Activated CD8-positive, alpha-beta memory T cell treated with anti-CD3 and anti-CD28 coated beads for 36 hours (primary cell): ENCODE data around the gene SECISBP2. TPM values are rescaled to one million over a fixed set of nuclear protein-coding genes. Genes with fewer than 3 reads are reported as not detected.
"Not testable (repeated sequence)": the region's sequence is repeated elsewhere in the genome, so short reads cannot be mapped to it uniquely, and the experiment has no call there.

ENCODE experiments used
- CTCF ChIA-PET: fragments of 350-600 bp; sonication (Branson Sonifier 250); formaldehyde crosslinking; loops from one replicate; lab custom pipeline; 2021; ENCODE audit warnings: antibody characterized with exemption; lab: Charles Lee
- POLR2A ChIA-PET: fragments of 350-600 bp; sonication (Branson Sonifier 250); formaldehyde crosslinking; loops from one replicate; lab custom pipeline; 2021; ENCODE audit warnings: antibody characterized with exemption; lab: Charles Lee
- total RNA-seq, 2 experiments: library from RNA; stranded (reverse); gene quantifications; one replicate each; pipeline ENCODE4 v1.2.3, GENCODE V29; 2021

SECISBP2 gene, protein sequence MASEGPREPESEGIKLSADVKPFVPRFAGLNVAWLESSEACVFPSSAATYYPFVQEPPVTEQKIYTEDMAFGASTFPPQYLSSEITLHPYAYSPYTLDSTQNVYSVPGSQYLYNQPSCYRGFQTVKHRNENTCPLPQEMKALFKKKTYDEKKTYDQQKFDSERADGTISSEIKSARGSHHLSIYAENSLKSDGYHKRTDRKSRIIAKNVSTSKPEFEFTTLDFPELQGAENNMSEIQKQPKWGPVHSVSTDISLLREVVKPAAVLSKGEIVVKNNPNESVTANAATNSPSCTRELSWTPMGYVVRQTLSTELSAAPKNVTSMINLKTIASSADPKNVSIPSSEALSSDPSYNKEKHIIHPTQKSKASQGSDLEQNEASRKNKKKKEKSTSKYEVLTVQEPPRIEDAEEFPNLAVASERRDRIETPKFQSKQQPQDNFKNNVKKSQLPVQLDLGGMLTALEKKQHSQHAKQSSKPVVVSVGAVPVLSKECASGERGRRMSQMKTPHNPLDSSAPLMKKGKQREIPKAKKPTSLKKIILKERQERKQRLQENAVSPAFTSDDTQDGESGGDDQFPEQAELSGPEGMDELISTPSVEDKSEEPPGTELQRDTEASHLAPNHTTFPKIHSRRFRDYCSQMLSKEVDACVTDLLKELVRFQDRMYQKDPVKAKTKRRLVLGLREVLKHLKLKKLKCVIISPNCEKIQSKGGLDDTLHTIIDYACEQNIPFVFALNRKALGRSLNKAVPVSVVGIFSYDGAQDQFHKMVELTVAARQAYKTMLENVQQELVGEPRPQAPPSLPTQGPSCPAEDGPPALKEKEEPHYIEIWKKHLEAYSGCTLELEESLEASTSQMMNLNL
- total RNA-seq, result 10 to 100 TPM; 35.0 to 36.5 TPM

DNA sequence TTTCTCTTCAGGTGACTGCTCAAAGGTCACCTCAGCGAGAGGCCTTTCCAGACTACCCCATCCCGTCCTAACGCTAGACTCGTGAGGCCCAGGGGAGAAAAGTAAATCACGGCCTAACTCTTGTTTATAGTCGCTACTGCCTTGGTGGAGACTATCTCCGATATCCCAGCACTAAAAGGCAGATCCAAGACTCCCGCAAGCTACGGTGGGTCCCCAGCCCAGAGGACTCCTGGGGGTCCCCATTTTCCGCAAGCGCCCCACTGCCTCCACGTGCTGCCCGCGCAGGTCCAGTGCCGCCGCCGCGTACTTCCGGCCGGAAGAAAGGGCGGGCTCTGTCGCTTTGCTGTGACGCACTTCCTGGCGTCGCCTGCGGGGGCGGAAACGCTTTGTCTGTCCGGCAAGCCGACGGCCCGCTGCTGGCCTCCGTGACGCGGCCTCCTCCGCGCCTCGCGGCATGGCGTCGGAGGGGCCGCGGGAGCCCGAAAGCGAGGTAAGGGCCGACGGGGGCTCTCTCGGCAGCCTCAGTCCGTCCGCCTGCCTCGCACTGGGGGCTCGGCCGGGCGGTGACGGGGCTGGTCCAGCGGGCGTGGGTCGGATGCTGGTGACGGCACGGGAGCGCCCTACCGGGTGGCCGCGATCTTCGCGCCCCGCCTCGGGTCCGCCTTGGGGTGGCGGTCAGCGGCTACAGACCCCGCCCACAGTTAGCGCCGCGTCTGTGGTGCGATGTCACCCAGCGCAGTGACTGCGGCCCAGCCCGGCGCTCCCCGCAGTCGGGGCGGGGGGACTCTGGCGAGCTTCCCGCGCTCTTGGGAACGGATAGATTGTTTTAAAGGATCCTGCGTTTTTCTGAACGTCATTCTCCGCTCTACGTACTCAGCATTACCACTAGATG, at the start of gene SECISBP2:
Gene SECISBP2 (plus strand): TSS at position 378 of the 892 bp plus-strand sequence. CDS start 77 bp downstream, at position 455.
- ChIA-PET CTCF (interaction anchor here (0.6 kb wide), 1 partner anchor 221 kb away, joined by 3 read pairs; no protein-coding TSS in a partner anchor), POLR2A (interaction anchor here (0.7 to 1.0 kb wide), 4 partner anchors 8 to 204 kb away, joined by 3 read pairs; no protein-coding TSS in a partner anchor)

DNA sequence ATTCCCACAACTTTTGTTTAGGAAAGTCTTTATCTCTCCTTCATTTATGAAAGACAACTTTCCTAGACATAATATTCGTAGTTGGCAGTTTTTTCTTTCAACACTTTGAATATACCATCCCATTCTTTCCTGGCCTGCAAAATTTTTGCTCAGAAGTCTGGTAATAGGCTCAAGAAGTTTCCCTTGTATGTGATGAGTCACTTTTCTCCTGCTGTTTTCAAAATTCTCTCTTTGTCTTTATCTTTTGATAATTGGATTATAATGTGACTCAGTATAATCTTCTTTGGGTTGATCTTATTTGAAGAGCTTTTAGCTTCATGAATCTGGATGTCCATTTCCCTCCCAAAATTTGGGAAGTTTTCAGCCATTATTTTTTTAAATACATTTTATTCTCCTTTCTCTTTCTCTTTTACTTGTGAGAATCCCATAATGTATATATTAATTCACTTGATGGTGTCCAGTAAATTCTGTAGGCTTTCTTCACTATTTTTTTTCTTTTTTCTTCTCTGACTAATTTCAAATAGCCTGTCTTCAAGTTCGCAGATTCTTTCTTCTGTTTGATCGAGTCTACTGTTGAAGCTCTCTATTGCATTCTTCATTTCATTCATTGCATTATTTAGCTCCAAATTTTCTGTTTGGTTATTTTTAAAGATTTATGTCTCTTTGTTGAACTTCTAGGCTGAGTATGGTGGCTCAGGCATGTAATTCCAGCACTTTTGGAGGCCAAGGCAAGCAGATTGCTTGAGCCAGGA, 44.6 kb upstream of the SECISBP2 start:
- ChIA-PET POLR2A (no interaction called here), CTCF (no interaction called here)

DNA sequence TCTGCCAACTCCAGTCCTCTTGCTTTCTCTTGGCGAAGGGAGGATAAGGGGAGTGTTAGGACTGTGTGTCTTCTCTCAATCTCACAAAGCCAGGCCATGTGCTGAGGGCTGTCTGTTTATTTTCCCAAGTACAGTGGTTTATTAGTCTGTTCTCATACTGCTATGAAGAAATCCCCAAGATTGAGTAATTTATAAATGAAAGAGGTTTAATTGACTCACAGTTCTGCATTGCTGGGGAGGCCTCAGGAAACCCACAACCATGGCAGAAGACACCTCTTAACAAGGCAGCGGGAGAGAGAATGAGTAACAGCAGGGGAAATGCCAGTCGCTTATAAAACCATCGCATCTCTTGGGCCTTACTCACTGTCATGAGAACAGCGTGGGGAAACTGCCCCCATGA, 43.5 kb upstream of the SECISBP2 start:
- ChIA-PET CTCF (no interaction called here), POLR2A (no interaction called here)

DNA sequence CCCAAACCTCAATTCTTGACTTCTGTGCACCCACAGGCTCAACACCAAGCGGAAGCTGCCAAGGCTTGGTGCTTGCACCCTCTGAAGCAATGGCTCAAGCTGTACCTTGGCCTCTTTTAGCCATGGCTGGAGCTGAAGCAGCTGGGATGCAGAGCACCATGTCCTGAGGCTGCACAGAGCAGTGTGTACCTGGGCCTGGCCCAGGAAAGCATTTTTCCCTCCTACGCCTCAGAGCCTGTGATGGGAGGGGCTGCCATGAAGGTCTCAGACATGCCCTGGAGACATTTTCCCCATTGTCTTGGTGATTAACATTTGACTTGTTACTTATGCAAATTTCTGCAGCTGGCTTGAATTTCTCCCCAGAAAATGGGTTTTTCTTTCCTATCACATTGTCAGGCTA, 42.3 kb upstream of the SECISBP2 start:
- POLR2A ChIA-PET, CTCF ChIA-PET: not testable (repeated sequence)

DNA sequence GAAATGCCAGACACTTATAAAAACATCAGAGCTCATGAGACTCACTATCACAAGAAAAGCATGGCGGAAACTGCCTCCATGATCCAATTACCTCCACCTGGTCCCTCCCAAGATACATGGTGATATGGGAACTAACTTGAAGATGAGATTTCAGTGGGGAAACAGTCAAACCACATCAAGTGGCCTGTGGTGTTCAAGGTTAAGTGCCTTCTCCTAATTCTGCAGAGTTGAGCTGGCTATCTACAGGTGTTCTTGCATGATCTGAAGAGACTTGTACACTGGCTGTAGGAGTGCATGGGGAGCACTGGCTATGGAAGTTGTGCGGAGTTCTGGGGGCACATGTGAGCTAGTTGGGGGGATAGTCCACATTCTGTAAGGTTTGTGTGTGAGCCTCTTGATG, 41.3 kb upstream of the SECISBP2 start:
- ChIA-PET CTCF (no interaction called here), POLR2A (no interaction called here)

DNA sequence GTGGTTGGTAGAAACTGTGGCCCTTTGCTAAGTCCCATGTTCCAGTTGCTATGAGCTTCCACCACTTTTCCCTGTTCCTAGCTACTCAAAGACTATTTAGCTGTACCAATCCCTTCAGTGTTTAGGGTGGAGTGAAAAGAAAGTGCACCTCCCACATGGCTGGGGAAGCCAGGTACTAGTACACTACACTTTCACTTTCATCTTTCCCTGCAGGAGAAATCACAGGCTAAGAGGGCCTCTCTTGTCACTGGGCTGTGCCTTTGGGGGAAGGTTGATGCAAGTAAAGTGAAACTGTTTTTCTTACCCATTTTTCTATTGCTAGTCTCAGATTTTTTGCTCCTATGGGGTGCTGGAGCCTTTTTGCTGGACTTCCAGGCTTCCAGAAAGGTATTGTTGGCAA, 40.8 kb upstream of the SECISBP2 start:
- ChIA-PET POLR2A (no interaction called here), CTCF (no interaction called here)

DNA sequence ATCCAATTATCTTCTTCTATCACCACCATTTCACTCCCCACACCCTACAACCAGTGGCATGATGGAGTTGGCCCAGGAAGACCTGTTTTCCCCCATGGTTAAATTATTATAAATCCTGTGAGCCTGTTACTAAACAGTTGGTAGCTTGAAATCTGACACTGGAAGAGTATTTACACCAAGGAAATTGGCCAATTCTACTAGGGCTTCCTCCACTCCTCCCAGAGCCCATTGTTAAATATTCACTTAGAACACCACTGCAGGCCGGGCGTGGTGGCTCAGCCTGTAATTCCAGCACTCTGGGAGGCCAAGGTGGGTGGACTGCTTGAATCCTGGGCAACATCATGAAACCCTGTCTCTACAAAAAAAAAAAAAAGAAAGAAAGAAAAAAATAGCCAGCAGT, 39.7 kb upstream of the SECISBP2 start:
- CTCF ChIA-PET, result interaction anchor here (0.6 to 1.5 kb wide), 4 partner anchors 12 to 687 kb away, joined by 3 to 5 read pairs (median 3); no protein-coding TSS in a partner anchor
- POLR2A ChIA-PET, result no interaction called here

DNA sequence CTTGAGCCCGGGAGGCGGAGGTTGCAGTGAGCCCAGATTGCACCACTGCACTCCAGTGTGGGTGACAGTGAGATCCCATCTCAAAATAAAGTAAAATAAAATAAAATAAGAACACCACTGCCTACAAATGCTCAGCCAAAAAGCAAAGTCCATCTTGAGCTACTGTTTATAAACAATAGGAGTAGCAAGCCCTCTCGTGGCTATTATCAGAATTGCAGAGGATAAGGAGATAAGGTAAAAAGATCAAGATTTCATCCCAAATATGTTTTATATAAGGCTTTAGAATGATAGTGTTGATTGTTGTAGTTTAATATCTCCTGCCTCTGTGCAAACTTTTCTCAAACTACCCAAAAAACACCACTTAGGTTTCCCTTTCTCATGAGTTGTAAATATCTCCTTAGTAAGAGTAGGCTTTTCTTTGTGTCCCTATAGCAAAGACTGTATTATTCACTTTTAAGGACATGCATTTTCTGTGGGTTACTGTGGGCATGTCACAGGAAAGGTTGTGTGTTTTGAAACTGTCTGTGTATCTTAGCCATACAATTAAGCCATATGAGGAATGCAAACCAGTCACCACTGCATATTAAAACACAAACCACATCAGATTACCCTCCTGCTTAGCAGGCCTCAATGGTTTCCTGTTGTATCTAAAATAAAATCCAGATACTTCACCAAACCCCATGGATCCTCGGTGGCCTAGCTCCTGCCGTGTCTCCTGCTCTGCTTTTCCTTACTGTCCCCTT, 39.1 kb upstream of the SECISBP2 start:
- CTCF ChIA-PET, result interaction anchor here (0.7 to 1.5 kb wide), 3 partner anchors 13 to 687 kb away, joined by 3 read pairs; no protein-coding TSS in a partner anchor
- POLR2A ChIA-PET, result no interaction called here

DNA sequence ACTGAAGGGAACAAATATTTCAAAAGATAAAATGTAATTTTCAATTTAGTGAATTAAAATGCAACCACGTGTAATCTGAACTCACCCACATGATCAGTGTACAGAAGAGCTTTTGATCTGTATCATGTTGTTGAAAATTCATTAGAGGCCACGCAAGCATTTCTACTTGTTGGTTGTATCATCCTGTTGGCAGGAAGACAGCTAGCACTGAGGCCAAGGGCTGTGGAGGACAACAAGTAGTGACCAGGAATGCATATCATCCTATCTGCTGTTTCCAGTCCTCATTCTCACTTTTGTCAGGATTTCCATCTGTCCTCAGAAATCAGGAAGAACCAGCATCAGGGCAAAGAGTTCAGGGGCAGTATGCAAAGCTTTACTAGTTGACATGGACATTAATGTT, 37.2 kb upstream of the SECISBP2 start:
- ChIA-PET CTCF (no interaction called here), POLR2A (no interaction called here)

DNA sequence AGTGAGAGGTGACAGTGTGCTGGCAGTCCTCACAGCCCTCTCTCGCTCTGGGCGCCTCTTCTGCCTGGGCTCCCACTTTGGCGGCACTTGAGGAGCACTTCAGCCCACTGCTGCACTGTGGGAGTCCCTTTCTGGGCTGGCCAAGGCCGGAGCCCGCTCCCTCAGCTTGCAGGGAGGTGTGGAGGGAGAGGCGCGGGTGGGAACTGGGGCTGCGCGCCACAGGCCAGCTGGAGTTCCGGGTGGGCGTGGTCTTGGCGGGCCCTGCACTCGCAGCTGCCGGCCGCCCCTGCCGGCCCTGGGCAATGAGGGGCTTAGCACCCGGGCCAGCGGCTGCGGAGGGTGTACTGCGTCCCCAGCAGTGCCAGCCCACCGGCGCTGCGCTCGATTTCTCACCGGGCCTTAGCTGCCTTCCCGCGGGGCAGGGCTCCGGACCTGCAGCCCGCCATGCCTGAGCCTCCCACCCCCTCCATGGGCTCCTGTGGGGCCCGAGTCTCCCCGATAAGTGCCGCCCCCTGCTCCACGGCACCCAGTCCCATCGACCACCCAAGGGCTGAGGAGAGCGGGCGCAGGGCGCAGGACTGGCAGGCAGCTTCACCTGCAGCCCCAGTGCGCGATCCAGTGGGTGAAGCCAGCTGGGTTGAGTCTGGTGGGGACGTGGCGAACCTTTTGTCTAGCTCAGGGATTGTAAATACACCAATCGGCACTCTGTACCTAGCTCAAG, 35.9 kb upstream of the SECISBP2 start:
- CTCF ChIA-PET, POLR2A ChIA-PET: not testable (repeated sequence)

DNA sequence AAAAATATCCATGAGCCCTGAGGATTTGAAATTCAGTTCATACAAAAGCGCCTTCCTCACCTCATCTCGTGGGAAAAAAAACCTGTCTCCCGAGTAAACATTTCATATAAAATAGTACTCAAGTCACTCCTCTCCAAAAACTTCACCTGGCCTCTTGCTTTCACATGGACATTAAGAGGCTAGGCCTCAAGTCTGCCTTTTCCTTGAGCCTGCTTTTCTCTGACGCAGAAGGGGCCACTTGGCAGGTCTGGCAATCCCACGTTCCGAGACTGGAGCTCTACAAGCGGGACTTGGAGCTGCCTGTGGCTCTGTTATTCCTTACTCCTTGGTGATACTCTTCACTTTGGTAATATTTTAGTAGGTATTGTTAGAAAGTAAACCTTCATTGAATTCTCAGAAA, 34.2 kb upstream of the SECISBP2 start:
- ChIA-PET CTCF (interaction anchor here (0.6 kb wide), 1 partner anchor 12 kb away, joined by 3 read pairs; no protein-coding TSS in a partner anchor), POLR2A (no interaction called here)

DNA sequence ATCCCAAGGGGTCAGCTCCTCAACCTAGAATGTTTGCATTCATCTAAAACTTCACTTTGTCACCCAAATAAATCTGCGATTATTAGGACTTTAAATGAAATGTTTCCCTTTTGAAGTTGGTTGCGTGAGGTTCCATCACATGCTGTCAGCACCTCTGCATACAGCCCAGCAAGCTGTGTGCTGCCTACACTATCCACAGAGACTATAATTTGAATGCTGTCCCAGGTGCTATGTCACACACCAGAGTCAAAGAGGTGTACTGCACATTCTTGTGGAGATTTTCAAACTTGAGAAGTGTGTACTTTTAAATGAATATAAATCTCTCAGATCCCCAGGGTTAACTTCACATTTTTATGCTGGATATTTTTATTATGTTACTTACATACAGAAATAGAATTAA, 26.6 kb upstream of the SECISBP2 start:
- CTCF ChIA-PET, result no interaction called here
- POLR2A ChIA-PET, result no interaction called here

DNA sequence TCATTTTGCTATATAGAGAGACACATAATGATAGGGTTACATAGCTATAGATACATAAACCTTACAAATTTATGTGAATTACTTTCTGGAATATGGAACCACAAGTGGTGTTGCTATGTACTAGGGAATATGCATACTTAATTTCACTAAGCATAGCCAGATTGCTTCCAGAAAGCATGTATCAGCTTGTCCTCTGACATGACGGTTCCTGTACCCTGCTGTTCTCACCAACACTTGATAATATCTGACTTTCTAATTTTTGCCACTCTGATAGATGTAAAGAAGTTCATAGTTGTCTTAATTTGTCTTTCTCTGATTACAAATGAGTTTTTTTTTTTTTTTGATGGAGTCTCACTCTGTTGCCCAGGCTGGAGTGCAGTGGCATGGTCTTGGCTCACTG, 25.3 kb upstream of the SECISBP2 start:
- CTCF ChIA-PET, result interaction anchor here (0.6 kb wide), 1 partner anchor 219 kb away, joined by 4 read pairs; no protein-coding TSS in a partner anchor

DNA sequence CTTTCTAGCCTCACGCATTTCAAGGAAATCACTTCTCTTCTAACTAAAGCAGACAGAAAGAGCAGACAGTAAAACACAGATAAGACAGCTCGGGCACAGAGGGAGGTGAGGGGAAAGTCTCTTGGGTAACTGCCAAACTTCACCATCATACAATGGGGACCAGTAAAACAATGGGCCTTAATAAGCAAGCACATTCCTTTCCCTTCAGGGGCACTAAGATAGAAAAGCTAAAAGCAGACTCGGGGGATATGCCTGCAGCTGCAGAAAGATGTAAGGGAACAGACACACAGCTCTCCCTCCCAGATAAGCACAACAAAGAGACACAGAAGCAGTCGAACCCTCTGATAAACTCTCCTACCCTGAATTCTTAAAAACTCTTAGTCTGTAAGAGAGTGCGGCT, 22.9 kb upstream of the SECISBP2 start:
- ChIA-PET CTCF (no interaction called here), POLR2A (no interaction called here)

More for the DNA sequence above, 25.3 kb upstream of the SECISBP2 start:
- POLR2A ChIA-PET, result no interaction called here

DNA sequence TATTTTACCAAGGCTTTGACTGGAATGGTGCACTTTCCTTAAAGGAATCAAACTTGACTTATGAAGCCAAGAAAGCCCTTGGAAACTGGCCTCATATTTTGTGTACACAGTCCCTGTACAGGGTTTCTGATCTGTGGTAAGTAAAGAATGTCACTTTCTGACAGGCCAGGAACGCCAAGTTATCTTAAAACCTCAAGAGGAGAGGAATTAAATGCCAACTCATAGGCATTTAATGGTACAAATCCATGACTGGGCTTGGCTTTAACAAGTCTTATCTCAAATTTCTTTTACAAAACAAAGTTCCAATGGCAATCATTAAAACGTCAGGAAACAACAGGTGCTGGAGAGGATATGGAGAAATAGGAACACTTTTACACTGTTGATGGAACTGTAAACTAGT, 16.3 kb upstream of the SECISBP2 start:
- POLR2A ChIA-PET, CTCF ChIA-PET: not testable (repeated sequence)

DNA sequence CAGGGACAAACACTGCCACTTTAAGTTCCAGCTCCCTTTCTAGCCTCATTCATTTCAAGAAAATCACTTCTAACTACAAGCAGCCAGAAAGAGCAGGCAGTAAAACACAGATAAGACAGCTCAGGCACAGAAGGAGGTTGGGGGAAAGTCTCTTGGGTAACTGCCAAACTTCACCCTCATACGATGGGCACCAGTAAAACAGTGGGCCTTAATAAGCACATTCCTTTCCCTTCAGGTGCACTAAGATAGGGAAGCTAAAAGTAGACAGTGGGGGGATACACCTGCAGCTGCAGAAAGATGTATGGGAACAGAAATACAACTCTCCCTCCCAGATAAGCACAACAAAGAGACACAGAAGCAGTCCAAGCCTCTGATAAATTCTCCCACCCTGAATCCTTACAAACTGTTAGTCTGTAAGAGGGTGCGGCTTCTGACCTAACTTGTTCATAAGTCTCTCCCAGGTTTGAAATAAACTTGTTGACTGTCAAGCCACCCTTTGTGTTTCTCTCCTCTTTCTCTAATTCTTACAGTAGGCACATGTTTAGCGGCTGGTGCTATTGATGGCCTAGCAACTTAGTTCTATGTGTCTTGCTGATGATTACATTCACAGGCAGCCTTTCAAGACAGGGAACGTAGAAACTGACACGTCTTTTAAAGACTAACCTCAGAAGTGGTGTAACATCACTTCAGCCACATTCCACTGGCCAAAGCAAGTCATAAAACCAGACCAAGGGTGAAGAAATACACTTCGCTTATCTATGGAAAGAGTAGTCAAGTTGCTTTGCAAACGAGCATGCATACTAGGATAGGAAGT, 14.1 kb upstream of the SECISBP2 start:
- ChIA-PET CTCF (no interaction called here), POLR2A (no interaction called here)
